Natural killer cell (primary cell): ENCODE results near the gene CAPN11. TPM values are rescaled to one million over a fixed set of nuclear protein-coding genes. Genes with fewer than 3 reads are reported as not detected.

Experiments
- ATAC-seq, 3 donors: fragments of 150-1000 bp in 2 of 3; fragments of 200-7000 bp in 1 of 3; cut with Tn5 transposase; 1 replicate in 1 of 3; 2 replicates in 2 of 3; pipeline ENCODE4 v1.10.0; 2021; ENCODE audit warnings: mild to moderate bottlenecking in 2 of 3, moderate library complexity in 2 of 3
- DNase-seq, 2 donors: peaks; one replicate each; pipeline versions ENCODE4 v3.0.0 to v3.0.0-alpha.2; 2013 to 2021; ENCODE audit warnings: mixed read lengths in 1 of 2
- H3K27ac ChIP-seq: one replicate; pipeline ENCODE4 v1.5.1; 2013; ENCODE audit warnings: mild to moderate bottlenecking, low read length
- H3K27me3 ChIP-seq: one replicate; pipeline ENCODE4 v1.6.1; 2013; ENCODE audit warnings: low read length; ENCODE audit not compliant: control insufficient read depth, insufficient read depth
- H3K36me3 ChIP-seq: one replicate; pipeline ENCODE4 v1.6.1; 2013; ENCODE audit warnings: low read length; ENCODE audit not compliant: control insufficient read depth, insufficient read depth
- H3K4me1 ChIP-seq: one replicate; pipeline ENCODE4 v1.6.1; 2013; ENCODE audit warnings: low read length; ENCODE audit not compliant: control insufficient read depth, insufficient read depth
- H3K4me3 ChIP-seq: one replicate; pipeline ENCODE4 v1.5.1; 2013; ENCODE audit warnings: low read length
- H3K9me3 ChIP-seq: one replicate; pipeline ENCODE4 v1.6.1; 2013; ENCODE audit warnings: low read length; ENCODE audit not compliant: control insufficient read depth, insufficient read depth
- H3K27ac Mint-ChIP-seq, 2 donors: one replicate each; pipeline ENCODE4 v1.8.0; 2022; ENCODE audit warnings: mild to moderate bottlenecking in 2 of 2, mixed read lengths in 2 of 2, moderate library complexity in 1 of 2
- H3K27me3 Mint-ChIP-seq, 2 donors: one replicate each; pipeline ENCODE4 v1.8.0; 2022; ENCODE audit warnings: low read depth in 2 of 2, mixed read lengths in 2 of 2
- H3K36me3 Mint-ChIP-seq: one replicate; pipeline ENCODE4 v1.8.0; 2022; ENCODE audit warnings: mixed read lengths
- H3K4me1 Mint-ChIP-seq, 2 donors: one replicate each; pipeline ENCODE4 v1.8.0; 2022; ENCODE audit warnings: mixed read lengths in 2 of 2
- H3K4me3 Mint-ChIP-seq: one replicate; pipeline ENCODE4 v1.8.0; 2022; ENCODE audit warnings: mild to moderate bottlenecking, moderate library complexity, mixed read lengths
- H3K9me3 Mint-ChIP-seq, 2 donors: one replicate each; pipeline ENCODE4 v1.8.0; 2022; ENCODE audit warnings: mixed read lengths in 2 of 2
- WGBS: methylation state at CpG from one replicate; pipeline ENCODE4 v1.1.7; 2013; ENCODE audit warnings: missing lambda C conversion rate; ENCODE audit not compliant: insufficient coverage; 5-methylcytosine and 5-hydroxymethylcytosine counted together
- intact Hi-C: fragments of 100-400 bp; cut with micrococcal nuclease; formaldehyde crosslinking; loops from one replicate; pipeline ENCODE4 v1.14.2; 2022
- total RNA-seq, 4 donors: library from RNA; stranded (reverse); fragments of 120-200 nt in 1 of 4; gene quantifications; one replicate each; pipeline versions ENCODE4 v1.2.3 to v1.2.4, GENCODE V29; 2013 to 2022
- TF ChIP-seq, protein P1 (sequence below): fragments of 200-600 bp; IDR thresholded peaks from one replicate; pipeline ENCODE4 v1.8.0; 2022; ENCODE audit warnings: antibody characterized with exemption

CAPN11 gene
- total RNA-seq, 3 donors from 2014 or later (not counting 1 experiment from before 2014, with no cell fraction given) = not detected

DNA sequence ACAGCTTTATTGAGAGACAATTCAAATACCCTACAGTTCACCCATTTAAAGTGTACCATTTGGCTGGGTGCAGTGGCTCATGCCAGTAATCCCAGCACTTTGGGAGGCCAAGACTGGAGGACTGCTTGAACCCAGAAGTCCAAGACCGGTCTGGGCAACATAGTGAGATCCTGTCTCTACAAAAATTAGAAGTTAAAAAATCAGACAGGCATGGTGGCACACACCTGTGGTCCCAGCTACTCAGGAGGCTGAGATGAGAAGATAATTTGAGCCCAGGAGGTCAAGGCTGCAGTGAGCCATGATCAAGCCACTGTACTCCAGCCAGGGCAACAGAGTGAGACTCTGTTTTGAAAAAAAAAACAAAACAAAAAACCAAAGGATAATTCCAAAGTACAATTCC lies 8.9 kb downstream of the CAPN11 start:
- Histone ChIP-seq H3K4me1 (no peaks in the 10 kb centered on the region), H3K4me3 (no peak overlapping the region), H3K27ac (no peak overlapping the region), H3K9me3 (no peaks in the 10 kb centered on the region), H3K27me3 (no peaks in the 10 kb centered on the region), H3K36me3 (no peaks in the 10 kb centered on the region)
- Mint-ChIP-seq H3K4me1 (peaks cover under 1 to 1% of the 10 kb centered on the region in 2 donors), H3K36me3 (no peaks in the 10 kb centered on the region), H3K27me3 (peaks cover 18 to 32% of the 10 kb centered on the region in 2 donors), H3K9me3 (no peaks in the 10 kb centered on the region), H3K27ac (no peak overlapping the region), H3K4me3 (no peak overlapping the region)
- ATAC-seq (no peak), DNase-seq (no peak)
- 100% methylated on average over 1 of the region's 1 CpG for WGBS
- intact Hi-C loops = no loop called here
- TF ChIP-seq, protein P1, sequence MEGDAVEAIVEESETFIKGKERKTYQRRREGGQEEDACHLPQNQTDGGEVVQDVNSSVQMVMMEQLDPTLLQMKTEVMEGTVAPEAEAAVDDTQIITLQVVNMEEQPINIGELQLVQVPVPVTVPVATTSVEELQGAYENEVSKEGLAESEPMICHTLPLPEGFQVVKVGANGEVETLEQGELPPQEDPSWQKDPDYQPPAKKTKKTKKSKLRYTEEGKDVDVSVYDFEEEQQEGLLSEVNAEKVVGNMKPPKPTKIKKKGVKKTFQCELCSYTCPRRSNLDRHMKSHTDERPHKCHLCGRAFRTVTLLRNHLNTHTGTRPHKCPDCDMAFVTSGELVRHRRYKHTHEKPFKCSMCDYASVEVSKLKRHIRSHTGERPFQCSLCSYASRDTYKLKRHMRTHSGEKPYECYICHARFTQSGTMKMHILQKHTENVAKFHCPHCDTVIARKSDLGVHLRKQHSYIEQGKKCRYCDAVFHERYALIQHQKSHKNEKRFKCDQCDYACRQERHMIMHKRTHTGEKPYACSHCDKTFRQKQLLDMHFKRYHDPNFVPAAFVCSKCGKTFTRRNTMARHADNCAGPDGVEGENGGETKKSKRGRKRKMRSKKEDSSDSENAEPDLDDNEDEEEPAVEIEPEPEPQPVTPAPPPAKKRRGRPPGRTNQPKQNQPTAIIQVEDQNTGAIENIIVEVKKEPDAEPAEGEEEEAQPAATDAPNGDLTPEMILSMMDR = no peak

DNA sequence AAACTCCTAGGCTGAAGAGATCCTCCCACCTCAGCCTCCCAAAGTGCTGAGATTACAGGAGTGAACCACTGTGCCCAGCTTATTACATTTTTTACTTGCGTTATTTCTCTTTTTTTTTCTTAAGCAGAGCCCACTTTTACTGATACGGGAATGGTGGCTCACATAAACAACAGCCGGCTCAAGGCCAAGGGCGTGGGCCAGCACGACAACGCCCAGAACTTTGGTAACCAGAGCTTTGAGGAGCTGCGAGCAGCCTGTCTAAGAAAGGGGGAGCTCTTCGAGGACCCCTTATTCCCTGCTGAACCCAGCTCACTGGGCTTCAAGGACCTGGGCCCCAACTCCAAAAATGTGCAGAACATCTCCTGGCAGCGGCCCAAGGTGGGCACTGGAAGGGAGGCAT lies 10.5 kb downstream of the CAPN11 start:
- Histone ChIP-seq H3K9me3 (no peaks in the 10 kb centered on the region), H3K27me3 (no peaks in the 10 kb centered on the region), H3K27ac (no peak overlapping the region), H3K4me3 (no peak overlapping the region), H3K36me3 (no peaks in the 10 kb centered on the region), H3K4me1 (peaks cover 5% of the 10 kb centered on the region)
- no peak for ATAC-seq
- peaks cover 5 to 6% of the 10 kb centered on the region in 2 donors for H3K4me1 Mint-ChIP-seq
- no peaks in the 10 kb centered on the region for H3K9me3 Mint-ChIP-seq
- 90% methylated on average over 9 of the region's 9 CpGs for WGBS
- peaks cover 19 to 23% of the 10 kb centered on the region in 2 donors for H3K27me3 Mint-ChIP-seq
- TF ChIP-seq, protein P1 = no peak
- no peak overlapping the region for H3K4me3 Mint-ChIP-seq
- intact Hi-C loops = no loop called here
- no peaks in the 10 kb centered on the region for H3K36me3 Mint-ChIP-seq
- DNase-seq = no peak
- no peak overlapping the region for H3K27ac Mint-ChIP-seq

DNA sequence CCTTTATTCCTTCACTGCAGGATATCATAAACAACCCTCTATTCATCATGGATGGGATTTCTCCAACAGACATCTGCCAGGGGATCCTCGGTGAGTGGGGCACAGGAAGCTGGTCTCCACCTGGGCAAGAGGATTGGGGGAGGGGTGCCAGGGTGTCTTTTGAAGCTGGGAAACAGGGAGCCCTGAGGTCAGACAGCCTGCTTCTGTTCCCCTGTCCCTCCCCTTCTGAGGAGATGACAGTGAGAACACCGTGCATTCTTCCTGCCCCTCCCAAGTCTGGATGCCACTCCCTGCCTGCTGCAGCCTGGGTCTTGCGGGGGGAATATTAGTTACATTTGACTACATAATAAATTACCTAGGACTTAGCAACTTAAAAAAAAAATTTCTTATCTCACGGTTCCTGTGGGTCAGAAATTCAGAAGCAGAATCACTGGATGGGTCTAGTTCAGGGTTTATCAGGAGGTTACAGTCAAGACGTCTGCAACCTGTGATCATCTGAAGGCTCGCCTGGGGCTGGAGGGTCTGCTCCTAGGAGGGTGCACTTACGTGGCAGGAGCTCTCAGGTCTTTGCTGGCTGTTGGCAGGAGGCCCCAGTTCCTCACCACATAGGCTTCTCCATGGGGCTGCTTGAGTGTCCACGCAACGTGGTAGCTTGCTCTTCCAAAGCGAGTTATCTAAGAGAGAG lies 11.4 kb downstream of the CAPN11 start:
- Histone ChIP-seq H3K9me3 (no peaks in the 10 kb centered on the region), H3K27ac (no peak overlapping the region), H3K27me3 (no peaks in the 10 kb centered on the region), H3K36me3 (no peaks in the 10 kb centered on the region), H3K4me3 (no peak overlapping the region), H3K4me1 (peaks cover 5% of the 10 kb centered on the region)
- WGBS = 71% methylated on average over 9 of the region's 10 CpGs
- H3K4me1 Mint-ChIP-seq = peaks cover 5 to 6% of the 10 kb centered on the region in 2 donors
- intact Hi-C loops = loop anchor here (5.0 kb wide), 1 partner anchor 52 kb away; the partner anchor contains the start of gene SLC29A1
- no peak for DNase-seq
- no peak overlapping the region for H3K27ac Mint-ChIP-seq
- H3K36me3 Mint-ChIP-seq = no peaks in the 10 kb centered on the region
- no peaks in the 10 kb centered on the region for H3K9me3 Mint-ChIP-seq
- H3K27me3 Mint-ChIP-seq = peaks cover 13 to 17% of the 10 kb centered on the region in 2 donors
- TF ChIP-seq, protein P1 = no peak
- no peak for ATAC-seq
- no peak overlapping the region for H3K4me3 Mint-ChIP-seq
